OCI-LY1 (cell line): ENCODE data around the gene SLC6A9.

Source experiments
- H2AFZ ChIP-seq: fragments of 200-600 bp; sonication (generic), shearing (Covaris generic); 2 replicates; pipeline ENCODE4 v1.6.0; 2014; ENCODE audit warnings: antibody characterized with exemption, mild to moderate bottlenecking, low read length
- H3F3A ChIP-seq: fragments of 200-600 bp; sonication (generic), shearing (Covaris generic); 2 replicates; pipeline ENCODE4 v1.6.0; 2014; ENCODE audit warnings: mild to moderate bottlenecking, antibody characterized with exemption, low read length, moderate library complexity; ENCODE audit not compliant: insufficient read depth
- H3K27ac ChIP-seq: fragments of 200-600 bp; sonication (generic); 2 replicates; pipeline ENCODE4 v1.5.1; 2014; ENCODE audit warnings: low read length, mixed run types, mild to moderate bottlenecking, low read depth; ENCODE audit not compliant: poor library complexity, severe bottlenecking
- H3K27me3 ChIP-seq: fragments of 200-600 bp; sonication (generic); 2 replicates; pipeline ENCODE4 v1.6.0; 2014; ENCODE audit warnings: antibody characterized with exemption, mild to moderate bottlenecking, low read length, moderate library complexity; ENCODE audit not compliant: insufficient read depth
- H3K36me3 ChIP-seq: fragments of 200-600 bp; sonication (generic); 2 replicates; pipeline ENCODE4 v1.6.1; 2014; ENCODE audit warnings: mild to moderate bottlenecking, antibody characterized with exemption, low read length, moderate library complexity, mixed read lengths; ENCODE audit not compliant: insufficient read depth
- H3K4me1 ChIP-seq: fragments of 200-600 bp; sonication (generic); 2 replicates; pipeline ENCODE4 v1.5.1; 2014; ENCODE audit warnings: mild to moderate bottlenecking, low read length, moderate library complexity; ENCODE audit not compliant: insufficient read depth, severe bottlenecking
- H3K4me2 ChIP-seq: fragments of 200-600 bp; sonication (generic), shearing (Covaris generic); 2 replicates; pipeline ENCODE4 v1.6.1; 2014; ENCODE audit warnings: low read length
- H3K4me3 ChIP-seq: fragments of 200-600 bp; sonication (generic); 2 replicates; pipeline ENCODE4 v1.5.1; 2014; ENCODE audit warnings: low read length, low read depth, mild to moderate bottlenecking, mixed read lengths; ENCODE audit not compliant: poor library complexity, severe bottlenecking
- H3K79me2 ChIP-seq: fragments of 200-600 bp; shearing (Covaris generic); 2 replicates; pipeline ENCODE4 v1.6.1; 2016; ENCODE audit warnings: mixed run types, low read length, mixed read lengths; ENCODE audit not compliant: insufficient read depth
- H3K9ac ChIP-seq: fragments of 200-600 bp; sonication (generic), shearing (Covaris generic); 2 replicates; pipeline ENCODE4 v1.6.1; 2014; ENCODE audit warnings: mild to moderate bottlenecking, low read length, mixed read lengths
- H3K9me2 ChIP-seq: fragments of 200-600 bp; sonication (generic), shearing (Covaris generic); 2 replicates; pipeline ENCODE4 v1.6.1; 2014; ENCODE audit warnings: low read depth, mild to moderate bottlenecking, low read length, mixed read lengths
- H3K9me3 ChIP-seq: fragments of 200-600 bp; shearing (Covaris generic); 2 replicates; pipeline ENCODE4 v1.6.1; 2014; ENCODE audit warnings: low read length, mixed read lengths
- H4K20me1 ChIP-seq: fragments of 200-600 bp; sonication (generic), shearing (Covaris generic); 2 replicates; pipeline ENCODE4 v1.6.0; 2016; ENCODE audit warnings: mild to moderate bottlenecking, low read length; ENCODE audit not compliant: insufficient read depth
- EZH2 ChIP-seq: fragments of 200-600 bp; sonication (generic), shearing (Covaris generic); IDR thresholded peaks from 2 replicates; pipeline ENCODE4 v1.8.0; 2017; ENCODE audit warnings: borderline replicate concordance, mixed run types, mild to moderate bottlenecking, antibody characterized with exemption, low read length, moderate library complexity, mixed read lengths
- TF ChIP-seq, protein P1 (sequence below): fragments of 200-600 bp; sonication (generic), shearing (Covaris generic); IDR thresholded peaks from 2 replicates; pipeline ENCODE4 v1.5.1; 2017; ENCODE audit warnings: mild to moderate bottlenecking, antibody characterized with exemption, low read length, moderate library complexity, mixed read lengths

SLC6A9 gene

GRCh38 chr1:43982241-43982640 is 49.0 kb downstream of the SLC6A9 start:
- Histone ChIP-seq H3K79me2 (no peaks in the 10 kb centered on the region), H3K9me3 (no peaks in the 10 kb centered on the region), H3K27me3 (0 out of 2 replicates have a peak, but pooled peaks cover 8% of the 10 kb centered on the region), H3K4me2 (no peak overlapping the region), H3K9ac (no peak overlapping the region), H3F3A (peaks cover 4% of the 10 kb centered on the region; the same call in 1 of the 2 replicates), H3K27ac (no peak overlapping the region), H3K9me2 (no peaks in the 10 kb centered on the region), H3K36me3 (peaks cover 15% of the 10 kb centered on the region), H4K20me1 (no peaks in the 10 kb centered on the region), H3K4me3 (no peak overlapping the region), H2AFZ (no peak overlapping the region), H3K4me1 (peaks cover 15% of the 10 kb centered on the region)
- no peak for TF ChIP-seq EZH2
- TF ChIP-seq, protein P1, sequence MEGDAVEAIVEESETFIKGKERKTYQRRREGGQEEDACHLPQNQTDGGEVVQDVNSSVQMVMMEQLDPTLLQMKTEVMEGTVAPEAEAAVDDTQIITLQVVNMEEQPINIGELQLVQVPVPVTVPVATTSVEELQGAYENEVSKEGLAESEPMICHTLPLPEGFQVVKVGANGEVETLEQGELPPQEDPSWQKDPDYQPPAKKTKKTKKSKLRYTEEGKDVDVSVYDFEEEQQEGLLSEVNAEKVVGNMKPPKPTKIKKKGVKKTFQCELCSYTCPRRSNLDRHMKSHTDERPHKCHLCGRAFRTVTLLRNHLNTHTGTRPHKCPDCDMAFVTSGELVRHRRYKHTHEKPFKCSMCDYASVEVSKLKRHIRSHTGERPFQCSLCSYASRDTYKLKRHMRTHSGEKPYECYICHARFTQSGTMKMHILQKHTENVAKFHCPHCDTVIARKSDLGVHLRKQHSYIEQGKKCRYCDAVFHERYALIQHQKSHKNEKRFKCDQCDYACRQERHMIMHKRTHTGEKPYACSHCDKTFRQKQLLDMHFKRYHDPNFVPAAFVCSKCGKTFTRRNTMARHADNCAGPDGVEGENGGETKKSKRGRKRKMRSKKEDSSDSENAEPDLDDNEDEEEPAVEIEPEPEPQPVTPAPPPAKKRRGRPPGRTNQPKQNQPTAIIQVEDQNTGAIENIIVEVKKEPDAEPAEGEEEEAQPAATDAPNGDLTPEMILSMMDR = no peak

DNA sequence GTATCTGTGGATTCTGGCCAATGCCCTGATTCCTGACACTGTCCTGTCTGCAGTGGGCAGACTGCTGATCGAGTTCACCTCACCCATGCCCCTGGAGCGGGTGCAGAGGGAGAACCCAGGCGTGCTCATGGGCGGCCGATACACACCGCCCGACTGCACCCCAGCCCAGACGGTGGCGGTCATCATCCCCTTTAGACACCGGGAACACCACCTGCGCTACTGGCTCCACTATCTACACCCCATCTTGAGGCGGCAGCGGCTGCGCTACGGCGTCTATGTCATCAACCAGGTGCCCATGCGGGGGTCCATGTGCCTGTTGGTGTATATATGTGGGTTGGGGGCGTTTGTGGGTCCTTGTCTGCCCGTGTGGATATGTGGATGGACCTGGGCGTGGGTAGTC is 49.6 kb downstream of the SLC6A9 start:
- H3K27me3 ChIP-seq = 0 out of 2 replicates have a peak, but pooled peaks cover 8% of the 10 kb centered on the region
- no peak for TF ChIP-seq EZH2
- TF ChIP-seq, protein P1 = no peak
- H3K9me3 ChIP-seq = no peaks in the 10 kb centered on the region
- H3K9me2 ChIP-seq = no peaks in the 10 kb centered on the region
- H2AFZ ChIP-seq = no peak overlapping the region
- H3K27ac ChIP-seq = no peak overlapping the region
- peaks cover 21% of the 10 kb centered on the region for H3K36me3 ChIP-seq
- no peak overlapping the region for H3K4me2 ChIP-seq
- no peak overlapping the region for H3K4me3 ChIP-seq
- no peaks in the 10 kb centered on the region for H3K79me2 ChIP-seq
- no peaks in the 10 kb centered on the region for H4K20me1 ChIP-seq
- peaks cover 4% of the 10 kb centered on the region; the same call in 1 of the 2 replicates for H3F3A ChIP-seq
- no peak overlapping the region for H3K9ac ChIP-seq
- peaks cover 21% of the 10 kb centered on the region for H3K4me1 ChIP-seq

DNA sequence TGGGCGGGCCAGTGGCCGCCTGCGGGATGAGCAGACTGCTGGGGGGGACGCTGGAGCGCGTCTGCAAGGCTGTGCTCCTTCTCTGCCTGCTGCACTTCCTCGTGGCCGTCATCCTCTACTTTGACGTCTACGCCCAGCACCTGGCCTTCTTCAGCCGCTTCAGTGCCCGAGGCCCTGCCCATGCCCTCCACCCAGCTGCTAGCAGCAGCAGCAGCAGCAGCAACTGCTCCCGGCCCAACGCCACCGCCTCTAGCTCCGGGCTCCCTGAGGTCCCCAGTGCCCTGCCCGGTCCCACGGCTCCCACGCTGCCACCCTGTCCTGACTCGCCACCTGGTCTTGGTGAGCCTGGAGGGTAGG is 50.1 kb downstream of the SLC6A9 start:
- no peaks in the 10 kb centered on the region for H3K9me3 ChIP-seq
- H3K79me2 ChIP-seq = no peaks in the 10 kb centered on the region
- peaks cover 26% of the 10 kb centered on the region for H3K36me3 ChIP-seq
- peaks cover 4% of the 10 kb centered on the region; the same call in 1 of the 2 replicates for H3F3A ChIP-seq
- H3K9me2 ChIP-seq = no peaks in the 10 kb centered on the region
- H3K27ac ChIP-seq = no peak overlapping the region
- TF ChIP-seq, protein P1 = no peak
- no peak for TF ChIP-seq EZH2
- no peak overlapping the region for H3K9ac ChIP-seq
- H2AFZ ChIP-seq = no peak overlapping the region
- H3K4me1 ChIP-seq = peaks cover 26% of the 10 kb centered on the region
- H3K4me3 ChIP-seq = no peak overlapping the region
- 0 out of 2 replicates have a peak, but pooled peaks cover 8% of the 10 kb centered on the region for H3K27me3 ChIP-seq
- H4K20me1 ChIP-seq = no peaks in the 10 kb centered on the region
- H3K4me2 ChIP-seq = no peak overlapping the region
